Hematopoietic multipotent progenitor cell treated with erythropoietin and hydrocortisone succinate and interleukin-3 and kit ligand, for 8 days (in vitro differentiated cells): ENCODE results near the gene ZNF587B.
"Not testable (repeated sequence)": the region's sequence is repeated elsewhere in the genome, so short reads cannot be mapped to it uniquely, and the experiment has no call there.

Source experiments
- DNase-seq: peaks from one replicate; pipeline ENCODE4 v3.0.0-alpha.2; 2015

ZNF587B gene

GRCh38 chr19:57830071-57830602 lies at the start of gene ZNF587B:
Gene ZNF587B, plus strand, starts transcription at chr19:57830299. Its CDS starts 230 bp downstream, at chr19:57830529.
- DNase-seq: peak; percentile 74

GRCh38 chr19:57786286-57786685 lies 43.8 kb upstream of the ZNF587B start:
- no peak for DNase-seq

DNA sequence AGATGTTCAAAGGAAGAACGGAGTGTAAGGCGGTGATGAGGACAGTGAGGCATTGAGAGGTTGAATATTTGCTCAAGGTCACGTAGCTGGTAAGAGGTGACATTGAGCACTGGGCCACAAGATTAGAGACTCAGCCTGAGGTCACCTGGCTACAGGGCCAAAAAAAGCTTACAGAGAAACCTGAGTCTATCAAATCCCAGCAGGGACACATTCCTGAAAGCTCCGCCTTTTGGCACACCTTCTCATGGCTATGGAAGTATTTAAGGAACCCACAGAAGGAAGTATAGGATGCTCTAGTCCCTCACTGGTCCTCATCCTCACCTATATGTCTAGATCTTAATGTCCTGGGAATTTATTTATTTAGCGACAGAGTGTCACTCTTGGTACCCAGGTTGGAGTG lies 43.2 kb upstream of the ZNF587B start:
- DNase-seq: no peak

DNA sequence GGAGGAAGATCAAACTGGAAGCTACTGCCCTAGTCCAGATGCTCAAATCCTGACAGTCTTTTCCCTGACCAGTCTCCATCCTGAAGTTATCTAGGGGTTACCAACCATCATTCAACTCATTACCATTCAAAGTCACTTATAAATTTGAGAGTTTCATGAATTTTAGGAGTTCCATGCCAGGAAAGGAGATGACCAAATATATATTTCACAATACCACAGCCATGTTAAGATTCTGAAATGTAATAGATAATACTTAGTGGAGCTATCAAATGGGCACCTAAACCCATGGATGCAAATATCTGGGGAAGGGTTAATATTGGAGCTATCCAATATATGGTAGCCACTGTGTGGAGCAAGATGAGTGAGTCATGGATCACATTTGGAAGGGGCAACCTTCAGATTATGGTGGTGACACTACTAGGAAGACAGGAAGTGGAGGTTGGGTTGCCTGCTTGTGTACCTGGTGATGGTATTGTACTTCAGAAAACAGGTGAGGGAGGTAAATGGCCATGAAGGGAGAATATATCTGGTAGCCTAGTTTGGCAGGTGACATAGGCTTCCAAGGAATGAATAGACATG lies 41.9 kb upstream of the ZNF587B start:
- DNase-seq: no peak

DNA sequence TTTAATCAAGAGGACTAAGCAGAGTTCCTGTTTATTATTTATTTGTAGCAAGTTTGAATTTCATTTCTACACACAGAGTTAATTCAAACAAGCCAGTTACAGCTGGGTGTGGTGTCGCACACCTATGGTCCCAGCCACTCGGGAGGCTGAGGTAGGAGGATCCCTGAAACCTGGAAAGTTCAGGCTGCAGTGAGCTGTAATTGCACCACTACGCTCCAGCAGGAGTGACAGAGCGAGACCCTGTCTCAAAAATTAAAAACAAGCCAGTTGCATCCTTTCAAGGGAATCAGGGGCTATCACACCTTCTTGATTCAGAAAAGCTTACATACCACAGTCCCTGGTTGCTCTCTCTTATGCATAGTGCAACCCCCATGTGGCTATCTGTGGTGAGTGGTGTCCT lies 40.8 kb upstream of the ZNF587B start:
- no peak for DNase-seq

DNA sequence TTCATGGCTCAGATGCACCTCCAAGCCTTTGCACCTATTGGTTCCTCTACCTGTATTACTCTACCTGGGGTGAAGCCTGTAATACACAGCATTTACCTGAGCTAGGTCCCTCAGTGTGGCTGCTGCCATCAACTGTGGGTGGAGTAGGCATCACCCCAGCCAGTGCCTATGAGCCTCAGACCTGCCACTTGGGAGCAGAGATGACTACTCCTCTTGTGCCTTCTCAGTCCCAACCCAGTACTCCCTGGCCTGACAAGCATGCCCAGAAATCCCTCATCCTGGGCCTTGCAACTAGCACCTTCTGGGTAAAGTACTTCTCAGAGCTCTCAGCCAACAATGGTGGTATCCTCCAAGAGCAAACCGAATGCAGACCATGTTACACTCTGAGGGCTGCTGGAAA lies 33.5 kb upstream of the ZNF587B start:
- DNase-seq: not testable (repeated sequence)

DNA sequence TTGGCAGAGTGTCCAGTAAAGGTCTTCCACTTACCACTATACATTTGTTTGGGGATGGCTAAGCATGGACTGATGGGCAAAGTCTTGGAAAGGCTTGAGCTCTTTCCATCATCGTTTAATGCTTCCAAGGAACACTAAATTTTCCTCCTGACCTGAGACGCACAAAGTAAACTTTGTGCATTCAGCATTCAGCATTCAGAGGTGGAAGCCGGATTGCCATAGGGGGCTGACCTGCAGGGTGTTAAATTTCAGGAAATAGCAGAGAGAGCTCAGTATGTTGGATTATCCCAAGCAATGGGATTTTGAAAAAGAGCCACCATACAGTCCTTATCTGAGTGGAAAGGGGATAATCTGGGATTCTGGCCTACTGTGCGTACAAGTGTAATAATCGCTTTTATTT lies 29.4 kb upstream of the ZNF587B start:
- no peak for DNase-seq

- DNase-seq: peak; percentile 40
These were observed 27.8 kb upstream of the ZNF587B start for GRCh38 chr19:57802269-57802668.

DNA sequence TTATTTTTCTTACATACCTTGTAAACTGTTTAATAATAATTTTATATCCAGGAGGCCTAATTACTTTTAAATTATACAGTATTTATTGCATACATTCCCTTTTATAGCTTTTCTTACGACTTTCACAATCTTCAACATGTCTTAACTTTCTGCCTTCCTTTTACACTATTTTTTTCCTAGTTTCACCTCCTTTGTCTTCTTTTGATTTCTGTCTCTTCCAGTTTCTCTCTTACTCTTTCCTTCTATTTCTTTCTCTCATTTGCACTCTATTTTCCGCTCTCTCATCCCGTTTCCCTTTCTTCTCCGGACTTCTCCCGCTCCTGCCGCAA lies 26.9 kb upstream of the ZNF587B start:
- DNase-seq: peak; percentile 19

- peak; percentile 59 for DNase-seq
These were observed 26.3 kb upstream of the ZNF587B start for GRCh38 chr19:57803594-57804325.

DNA sequence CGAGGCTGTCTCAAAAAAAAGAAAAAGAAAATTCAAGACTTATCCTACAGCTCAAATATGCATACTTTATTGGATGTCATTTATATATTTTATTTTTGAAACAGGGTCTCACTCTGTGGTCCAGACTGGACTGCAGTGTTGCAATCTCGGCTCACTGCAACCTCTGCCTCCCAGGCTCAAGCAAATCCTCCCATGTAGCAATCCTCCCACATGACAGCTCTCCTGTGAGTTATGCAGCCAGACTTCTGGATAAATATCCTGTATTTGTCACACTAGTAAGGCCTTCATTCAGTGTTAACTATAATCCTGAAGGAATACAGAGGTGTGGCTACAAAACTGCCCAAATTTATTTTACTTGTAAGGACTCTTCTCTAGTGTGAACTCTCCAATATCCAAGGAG lies 22.6 kb upstream of the ZNF587B start:
- no peak for DNase-seq

GRCh38 chr19:57810410-57811295 lies 19.4 kb upstream of the ZNF587B start:
- not testable (repeated sequence) for DNase-seq

DNA sequence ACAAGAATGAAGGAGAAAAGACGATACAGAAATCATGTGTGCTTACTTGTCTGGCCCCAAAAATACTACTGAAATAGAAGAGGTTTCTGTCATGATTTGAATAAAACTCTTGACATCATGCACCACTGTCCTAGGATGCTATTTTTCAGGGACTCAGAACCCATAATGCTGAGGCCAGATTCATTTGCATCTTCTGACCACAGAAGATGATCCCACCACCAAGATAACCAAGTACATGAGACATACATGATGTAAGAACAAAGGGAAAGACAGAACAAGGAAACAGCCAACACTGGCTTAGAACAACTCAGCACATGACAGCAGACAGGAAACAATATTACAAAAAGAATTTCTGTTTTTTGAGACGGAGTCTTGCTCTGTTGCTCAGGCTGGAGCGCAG lies 17.9 kb upstream of the ZNF587B start:
- DNase-seq: peak; percentile 15

DNA sequence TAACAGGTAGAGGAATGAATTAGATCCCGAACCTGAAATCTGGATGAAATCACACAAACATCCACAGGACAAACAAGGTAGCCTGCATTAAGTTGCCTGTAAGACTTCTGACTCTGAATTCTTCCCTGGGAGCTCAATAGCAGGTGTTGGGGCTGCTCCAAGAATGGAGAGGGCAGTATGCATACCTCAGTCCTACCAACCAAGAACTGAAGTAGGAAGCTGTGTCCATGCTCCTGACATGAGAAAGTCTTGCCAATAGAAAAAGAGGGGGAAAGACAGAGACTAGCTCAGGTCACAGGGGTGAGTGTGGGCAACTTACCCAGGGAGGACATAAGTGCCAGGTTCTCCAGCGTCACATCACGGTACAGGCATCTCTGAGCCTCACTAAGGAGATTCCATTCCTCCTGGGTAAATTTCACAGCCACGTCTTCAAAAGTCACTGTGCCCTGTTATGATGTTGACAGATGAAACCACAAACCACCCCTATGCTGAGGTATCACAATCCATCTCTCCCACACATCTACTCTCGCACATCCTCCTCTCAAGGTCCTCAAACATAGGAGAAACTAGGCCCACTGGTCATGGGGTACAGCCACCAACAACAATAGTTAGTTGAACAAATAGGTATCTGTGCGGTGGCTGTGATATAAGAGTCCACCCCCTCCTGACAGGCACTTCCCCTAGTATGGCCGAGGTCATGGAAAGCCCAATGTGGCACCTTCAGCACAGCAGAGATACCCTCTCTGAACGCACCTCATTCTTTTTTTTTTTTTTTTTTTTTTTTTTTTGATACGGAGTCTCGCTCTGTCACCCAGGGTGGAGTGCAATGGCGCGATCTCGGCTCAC lies 16.9 kb upstream of the ZNF587B start:
- not testable (repeated sequence) for DNase-seq

- no peak for DNase-seq
These were observed 16.1 kb upstream of the ZNF587B start for GRCh38 chr19:57813919-57814504.

GRCh38 chr19:57814505-57815246 lies 15.4 kb upstream of the ZNF587B start, which contains the start of gene ZNF552:
Gene ZNF552, minus strand, starts transcription at chr19:57814913. Its CDS starts 170 bp downstream, at chr19:57814743.
- DNase-seq: peak; percentile 94

DNA sequence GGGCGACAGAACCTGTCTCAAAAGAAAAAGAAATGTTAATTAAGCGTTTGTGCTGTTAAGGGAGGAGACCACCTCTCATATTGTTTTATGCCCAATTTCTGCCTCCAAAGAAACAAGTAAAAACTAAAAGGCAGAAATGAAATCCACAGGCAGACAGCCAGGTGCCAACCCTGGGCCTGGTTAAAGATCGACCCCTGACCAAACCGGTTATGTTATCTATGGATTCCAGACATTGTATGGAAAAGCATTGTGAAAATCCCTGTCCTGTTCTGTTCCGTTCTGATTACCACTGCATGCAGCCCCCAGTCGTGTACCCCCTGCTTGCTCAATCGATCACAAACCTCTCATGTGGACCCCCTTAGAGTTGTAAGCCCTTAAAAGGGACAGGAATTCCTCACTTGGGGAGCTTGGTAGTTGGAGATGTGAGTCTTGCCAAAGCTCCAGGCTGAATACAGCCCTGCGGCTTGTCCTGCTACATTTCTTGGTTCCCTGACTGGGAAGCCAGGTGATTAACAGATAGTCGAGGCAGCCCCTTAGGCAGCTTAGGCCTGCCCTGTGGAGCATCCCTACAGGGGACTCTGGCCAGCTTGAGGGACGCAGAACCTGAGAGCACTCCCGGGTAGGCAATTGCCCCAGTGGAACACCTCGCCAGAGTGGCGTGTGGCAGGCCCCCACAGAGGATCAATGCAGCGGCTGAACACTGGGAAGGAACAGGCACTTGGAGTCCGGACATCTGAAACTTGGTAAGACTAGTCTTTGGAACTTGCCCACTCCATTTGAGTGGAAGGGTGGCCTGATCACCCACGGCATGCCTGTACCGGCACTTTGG lies 14.6 kb upstream of the ZNF587B start:
- no peak for DNase-seq

DNA sequence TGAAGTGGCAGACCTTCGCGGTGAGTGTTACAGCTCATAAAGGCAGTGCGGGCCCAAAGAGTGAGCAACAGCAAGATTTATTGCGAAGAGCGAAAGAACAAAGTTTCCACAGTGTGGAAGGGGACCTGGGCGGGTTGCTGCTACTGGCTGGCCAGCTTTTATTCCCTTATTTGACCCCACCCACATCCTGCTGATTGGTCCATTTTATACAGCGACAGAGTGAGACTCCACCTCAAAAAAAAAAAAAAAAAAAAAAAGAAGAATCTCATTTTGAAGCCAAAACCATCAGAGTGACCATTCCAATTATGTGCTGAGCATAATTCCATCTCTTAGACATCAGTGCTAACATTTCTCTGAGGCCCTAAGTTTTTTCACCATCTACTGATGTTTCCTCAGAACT lies 13.4 kb upstream of the ZNF587B start:
- peak; percentile 36 for DNase-seq

- no peak for DNase-seq
These were observed 12.1 kb upstream of the ZNF587B start for GRCh38 chr19:57817976-57818375.

DNA sequence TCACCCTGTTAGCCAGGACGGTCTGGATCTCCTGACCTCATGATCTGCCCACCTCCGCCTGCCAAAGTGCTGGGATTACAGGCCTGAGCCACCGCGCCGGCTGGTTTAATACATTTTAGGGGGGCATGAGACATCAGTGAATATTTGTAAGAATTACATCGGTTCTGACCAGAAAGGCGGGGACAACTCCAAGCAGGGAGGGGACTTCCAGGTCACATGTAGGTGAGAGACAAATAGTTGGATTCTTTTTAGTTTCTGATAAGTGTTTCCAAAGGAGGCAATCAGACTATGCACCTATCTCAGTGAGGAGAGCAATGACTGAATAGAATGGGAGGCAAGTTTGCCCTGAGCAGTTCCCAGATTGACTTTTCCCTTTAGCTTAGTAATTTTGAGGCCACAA lies 11.7 kb upstream of the ZNF587B start:
- peak; percentile 17 for DNase-seq
